HG03571 (cell line): Measurements from ENCODE around the gene SLC22A17.
"Not testable (repeated sequence)": the region's sequence is repeated elsewhere in the genome, so short reads cannot be mapped to it uniquely, and the experiment has no call there.

Experiments used
- ATAC-seq: cut with Tn5 transposase; IDR thresholded peaks from one replicate; pipeline ENCODE4 v1.9.1; 2021; ENCODE audit not compliant: unreplicated experiment

Gene SLC22A17

DNA sequence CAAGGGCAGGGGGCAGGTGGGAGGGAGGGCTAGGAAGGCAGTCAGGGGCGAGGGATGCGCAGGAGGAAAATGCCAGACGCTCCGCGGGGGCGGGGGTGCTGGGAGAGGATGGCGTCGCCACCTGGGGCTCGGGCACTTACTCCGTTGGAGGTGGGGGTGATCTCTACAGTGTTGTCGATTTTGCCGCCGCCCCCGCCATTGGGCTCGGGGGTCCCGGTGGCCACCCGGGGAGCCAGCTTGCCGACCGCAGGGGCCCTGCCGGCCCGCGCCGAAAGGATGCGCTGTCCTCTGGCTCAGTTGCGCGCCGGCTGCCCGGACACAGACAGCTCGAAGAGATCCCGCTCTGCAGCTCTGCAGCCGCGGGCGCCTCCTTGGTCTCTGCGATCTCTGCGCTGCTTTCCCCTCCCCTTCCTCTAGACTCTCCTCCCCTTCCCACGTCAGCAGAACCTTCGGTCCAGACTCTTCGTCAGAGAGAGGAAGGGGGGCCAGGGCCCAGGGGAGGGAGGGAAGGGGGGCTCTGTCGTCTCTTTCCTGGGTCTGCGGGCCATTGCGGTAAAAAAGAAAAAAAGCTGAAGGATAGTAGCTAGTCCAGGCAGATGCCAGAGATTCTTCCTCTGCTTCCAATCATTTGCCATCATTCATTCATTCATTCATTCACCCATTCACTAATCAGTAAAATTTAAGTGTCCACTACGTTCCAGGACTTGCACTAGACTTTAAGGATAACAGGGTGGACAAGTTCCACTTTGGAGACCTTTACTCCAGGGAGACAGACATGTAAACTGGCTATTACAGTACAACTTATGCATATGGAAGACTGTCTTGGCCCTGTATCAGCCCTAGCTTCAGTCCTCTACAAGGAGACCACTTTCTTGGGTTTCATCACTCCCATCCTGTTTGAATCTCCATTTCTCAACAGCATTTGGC lies at the start of gene SLC22A17:
Gene SLC22A17 (minus strand): TSS at position 382 of the 927 bp plus-strand sequence.
- no peak for ATAC-seq

DNA sequence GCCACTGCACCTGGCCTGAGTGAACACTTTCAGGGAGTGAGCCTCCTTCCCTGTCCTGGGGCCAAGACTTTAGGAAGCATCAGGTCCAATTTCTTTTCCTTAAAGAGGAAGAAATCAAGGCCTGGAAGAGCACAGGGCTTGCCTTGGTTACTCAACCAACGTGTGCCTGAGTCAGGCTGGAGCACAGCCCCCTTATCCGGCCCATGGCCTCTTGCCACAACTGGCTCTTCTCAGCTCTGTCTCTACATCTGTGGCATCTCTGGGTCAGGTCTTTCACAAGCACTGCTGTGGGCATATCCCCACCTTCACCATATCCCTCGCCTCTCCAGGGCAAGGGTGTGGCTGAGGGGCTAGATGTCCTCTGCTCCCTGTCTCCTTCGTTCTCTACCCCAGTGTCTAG lies 48.6 kb upstream of the SLC22A17 start:
- no peak for ATAC-seq

DNA sequence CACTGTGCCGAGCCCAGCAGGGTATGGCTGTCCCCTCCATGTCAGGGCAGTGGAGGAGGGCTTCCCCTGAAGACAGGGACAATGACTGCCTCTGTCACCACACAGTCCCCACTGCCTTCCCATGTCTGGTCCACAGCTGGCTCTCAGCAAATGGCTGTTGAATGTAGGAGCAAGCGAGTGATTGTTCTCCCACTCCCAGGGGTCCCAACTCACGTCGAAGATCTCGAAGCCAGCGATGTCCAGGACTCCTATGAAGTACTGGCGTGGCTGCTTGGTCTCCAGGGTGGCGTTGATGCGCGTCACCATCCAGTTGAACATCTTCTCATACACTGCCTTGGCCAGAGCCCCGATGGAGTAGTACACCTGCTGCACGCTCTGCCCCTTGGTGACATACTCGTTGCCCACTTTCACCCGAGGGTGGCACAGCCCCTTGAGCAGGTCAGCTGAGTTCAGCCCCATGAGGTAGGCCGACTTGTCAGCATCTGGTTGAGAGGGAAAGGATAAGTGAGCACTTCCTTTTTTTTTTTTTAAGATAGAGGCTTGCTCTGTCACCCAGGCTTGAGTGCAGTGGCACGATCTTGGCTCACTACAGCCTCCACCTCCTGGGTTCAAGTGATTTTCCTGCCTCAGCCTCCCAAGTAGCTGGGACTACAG lies 47.9 kb upstream of the SLC22A17 start:
- not testable (repeated sequence) for ATAC-seq

DNA sequence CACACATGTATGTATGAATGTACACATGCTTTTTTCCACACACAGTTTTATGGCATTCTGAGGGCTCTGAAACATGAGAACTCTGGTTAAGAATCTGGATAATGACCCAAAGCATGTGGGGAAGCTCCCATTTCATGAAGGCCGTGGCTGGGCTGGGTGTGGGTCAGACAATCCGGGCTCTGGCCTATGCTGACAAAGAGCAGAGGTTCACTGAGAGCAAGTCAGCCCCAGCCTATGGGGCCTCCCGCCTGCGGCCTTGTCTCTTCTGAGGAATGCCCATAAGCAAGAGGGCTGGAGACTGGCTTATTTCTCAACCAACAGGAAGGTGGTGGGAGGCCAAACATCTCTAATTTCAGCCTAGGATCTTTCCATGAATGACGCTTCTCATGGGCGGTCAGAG lies 46.9 kb upstream of the SLC22A17 start:
- no peak for ATAC-seq

DNA sequence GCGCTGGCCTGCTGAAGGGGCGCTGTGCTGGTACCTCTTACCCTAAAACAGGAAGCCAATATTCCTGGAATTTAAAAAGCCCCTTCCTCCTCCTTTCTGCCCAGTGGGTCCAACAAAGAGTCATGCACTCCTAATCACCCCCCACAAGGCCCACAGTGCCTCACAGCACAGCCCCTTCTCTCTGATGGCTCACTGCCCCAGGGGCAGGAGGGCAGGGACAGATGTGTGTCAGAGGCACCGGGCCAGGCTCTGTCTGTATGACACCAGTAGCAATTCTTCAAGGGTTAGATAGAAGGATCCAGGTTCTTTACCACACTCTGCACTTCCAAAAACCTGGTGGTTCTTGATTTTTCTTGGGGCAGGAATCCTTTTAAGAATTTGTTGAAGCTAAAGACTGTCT lies 46.4 kb upstream of the SLC22A17 start:
- no peak for ATAC-seq

DNA sequence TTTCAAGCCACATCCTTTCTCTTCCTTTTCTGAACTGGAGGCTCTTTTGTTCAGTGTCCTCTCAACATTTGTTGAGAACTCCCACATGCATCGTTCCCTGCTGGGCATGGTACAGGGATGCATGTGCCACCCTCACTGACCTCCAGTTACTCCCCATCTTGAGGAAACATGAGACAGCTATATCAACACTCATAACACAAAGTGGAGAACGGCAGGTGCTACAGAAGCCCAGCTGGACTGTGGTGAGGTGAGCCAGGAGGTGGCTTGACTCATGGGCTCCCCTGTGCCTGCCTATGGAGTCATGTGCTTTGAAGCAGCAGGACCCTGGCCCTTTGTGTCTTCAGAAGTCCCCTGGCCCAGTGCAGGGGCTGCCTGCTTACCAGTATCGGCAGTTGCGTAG lies 45.7 kb upstream of the SLC22A17 start:
- no peak for ATAC-seq

DNA sequence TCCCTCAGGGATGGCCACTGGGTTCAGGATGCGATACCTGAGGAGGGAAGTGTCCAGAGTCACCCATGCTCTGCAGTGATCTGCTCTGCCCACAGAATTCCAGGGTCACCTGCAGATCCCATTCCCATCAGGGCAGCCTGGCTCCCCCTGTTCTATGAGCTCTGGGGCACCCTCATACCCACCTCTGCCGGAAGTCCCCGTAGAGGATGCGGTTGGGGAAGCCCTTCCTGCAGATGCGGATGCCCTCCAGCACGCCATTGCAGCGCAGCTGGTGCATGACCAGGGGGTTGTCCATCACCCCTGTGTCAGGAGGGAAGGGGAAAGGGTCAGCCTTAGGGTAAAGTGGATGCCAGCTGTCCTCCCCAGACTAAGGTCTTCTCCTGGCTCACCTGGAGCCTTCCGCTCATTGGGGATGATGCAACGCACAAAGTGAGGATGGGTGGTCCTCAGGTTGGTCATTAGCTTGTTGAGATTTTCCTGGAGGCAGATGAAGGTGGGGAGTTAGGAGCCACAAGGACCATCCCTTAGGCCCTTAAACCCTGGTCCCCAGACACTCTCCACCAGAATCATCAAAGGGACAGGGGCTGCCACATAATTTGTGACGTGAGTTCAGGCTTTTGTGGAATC lies 44.2 kb upstream of the SLC22A17 start:
- ATAC-seq = no peak

DNA sequence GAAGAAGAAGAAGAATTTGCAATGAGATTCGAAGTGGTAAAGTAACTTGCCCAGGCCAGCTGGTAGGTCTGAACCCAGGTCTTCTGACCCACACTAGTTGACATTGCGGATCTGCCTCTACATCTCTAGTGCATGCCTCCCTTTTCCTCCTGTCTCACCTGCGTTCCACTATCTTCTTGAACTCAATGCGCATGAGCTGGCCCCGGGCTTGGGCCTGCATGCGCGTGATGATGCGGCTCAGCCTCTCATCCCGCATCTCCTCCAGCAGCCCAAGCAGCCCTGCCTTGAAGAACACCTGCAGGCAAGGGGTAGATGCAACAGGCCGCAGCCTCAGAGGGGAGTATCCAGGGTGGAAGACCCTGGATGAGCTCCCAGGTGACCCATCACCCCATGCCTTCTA lies 43.4 kb upstream of the SLC22A17 start:
- no peak for ATAC-seq

DNA sequence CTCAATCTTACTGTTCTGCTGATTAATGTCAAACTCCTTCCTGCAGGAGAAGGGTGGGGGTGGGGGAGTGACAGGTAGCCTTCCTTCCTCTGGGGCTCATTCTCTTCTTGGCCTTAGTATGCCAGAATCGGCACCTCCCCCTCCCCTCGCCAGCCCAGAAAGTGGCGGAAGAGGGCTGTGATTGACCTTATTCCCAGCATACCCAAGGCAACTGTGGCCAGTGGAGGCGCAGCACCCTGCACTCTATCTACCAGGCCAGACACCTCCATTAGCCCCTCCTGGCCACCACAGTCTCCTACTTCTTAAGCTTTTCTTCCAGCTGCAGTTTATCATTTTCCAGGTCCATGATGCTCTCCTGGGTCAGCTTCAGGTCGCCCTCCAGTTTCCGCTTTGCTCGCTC lies 39.9 kb upstream of the SLC22A17 start:
- no peak for ATAC-seq

DNA sequence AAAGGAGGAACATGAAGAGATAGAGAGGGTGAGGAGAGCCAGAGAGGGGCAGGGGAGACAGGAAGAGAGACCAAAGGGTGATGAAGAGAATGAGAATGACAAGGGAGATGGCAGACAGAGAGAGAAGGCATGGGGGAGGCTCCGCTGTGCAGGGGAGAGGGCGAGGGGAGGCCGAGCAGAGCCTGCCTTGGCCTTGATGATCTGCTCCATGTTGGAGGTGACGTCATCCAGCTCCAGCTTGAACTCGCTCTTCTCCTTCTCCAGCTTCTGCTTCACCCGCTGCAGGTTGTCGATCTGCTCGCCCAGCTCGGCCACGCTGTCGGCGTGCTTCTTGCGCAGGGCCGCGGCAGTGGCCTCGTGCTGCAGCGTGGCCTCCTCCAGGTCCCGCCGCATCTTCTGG lies 37.2 kb upstream of the SLC22A17 start:
- ATAC-seq = not testable (repeated sequence)

DNA sequence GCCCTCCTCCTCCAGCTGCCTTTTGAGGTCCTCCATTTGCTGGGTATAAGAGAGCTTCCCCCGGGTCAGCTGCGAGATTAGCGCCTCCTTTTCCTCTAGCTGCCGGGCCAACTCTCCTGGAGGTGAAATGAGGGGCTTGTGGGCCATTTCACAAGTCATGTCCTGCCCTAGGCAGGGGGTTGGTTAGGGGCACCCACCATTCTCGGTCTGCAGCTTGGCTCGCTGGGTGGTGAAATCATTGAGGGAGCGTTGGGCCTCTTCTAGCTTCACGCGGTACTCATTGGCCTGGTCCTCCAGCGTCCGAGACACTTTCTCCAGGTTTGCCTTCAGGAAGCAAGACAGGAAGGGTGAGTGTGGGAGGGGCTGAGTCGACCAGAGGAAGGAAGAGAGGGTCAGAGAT lies 36.7 kb upstream of the SLC22A17 start:
- no peak for ATAC-seq

DNA sequence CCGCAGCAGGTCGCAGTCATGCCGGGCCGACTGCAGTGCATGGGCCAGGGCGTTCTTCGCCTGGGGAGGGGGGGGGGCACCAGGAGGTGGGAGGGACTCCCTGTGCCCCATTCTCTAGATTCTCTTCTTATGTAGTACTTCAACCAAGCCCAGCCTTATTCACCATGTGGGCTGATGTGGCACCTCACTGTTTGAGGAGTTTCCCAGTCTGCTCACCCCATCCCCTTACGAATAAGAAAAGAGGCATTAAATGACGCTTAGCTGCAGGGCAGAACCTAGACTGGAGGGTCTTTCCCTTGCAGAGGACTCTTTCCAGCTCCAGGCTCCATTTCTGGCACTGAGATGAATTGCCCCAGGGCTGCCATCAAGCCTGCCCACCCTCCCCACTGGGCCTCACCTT lies 36.3 kb upstream of the SLC22A17 start:
- ATAC-seq = no peak

DNA sequence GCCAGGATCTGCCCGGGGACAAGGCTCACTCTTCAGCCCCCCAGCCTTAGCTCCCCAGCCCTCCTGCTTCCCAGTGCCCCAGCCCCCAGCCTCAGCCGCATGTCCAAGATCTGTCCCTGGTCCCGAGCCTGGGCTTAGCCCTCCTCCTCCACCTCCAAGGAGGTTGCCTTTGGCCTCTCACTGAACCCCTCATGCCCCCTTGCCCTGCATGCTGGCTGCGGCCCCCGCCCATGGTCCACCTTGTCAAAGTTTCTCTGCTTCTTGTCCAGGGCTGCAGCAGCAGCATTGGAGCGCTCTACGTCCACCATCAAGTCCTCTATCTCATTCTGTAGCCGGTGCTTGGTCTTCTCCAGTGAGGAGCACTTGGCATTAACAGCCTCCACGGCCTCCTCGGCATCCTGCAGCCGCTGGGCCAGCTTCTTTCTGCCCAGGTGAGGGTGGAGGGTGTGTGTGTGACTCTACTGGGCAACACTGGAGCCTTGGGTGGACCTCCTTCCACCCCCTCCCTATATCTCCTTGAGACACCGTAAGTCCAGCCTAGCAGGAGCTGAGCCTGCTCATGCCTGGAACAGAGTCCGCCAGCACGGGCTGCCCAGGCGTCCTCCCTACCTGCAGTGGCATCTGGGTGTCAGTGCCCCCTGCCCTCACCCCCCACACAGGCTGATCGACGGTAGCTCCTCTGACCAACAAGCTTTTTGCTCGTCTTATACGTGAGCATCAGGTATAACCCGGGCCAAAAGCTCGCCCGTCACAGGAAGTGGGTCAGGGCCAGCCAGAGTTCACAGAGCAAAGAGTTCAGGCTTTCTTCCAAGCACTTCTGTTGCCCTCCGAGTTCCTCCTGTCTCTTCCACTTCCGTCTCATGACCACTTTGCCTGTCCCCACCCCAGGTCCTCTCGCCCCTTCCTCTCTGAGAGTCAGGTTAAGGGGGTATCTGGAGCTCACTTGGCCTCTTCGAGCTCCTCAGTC lies 35.5 kb upstream of the SLC22A17 start:
- no peak for ATAC-seq

DNA sequence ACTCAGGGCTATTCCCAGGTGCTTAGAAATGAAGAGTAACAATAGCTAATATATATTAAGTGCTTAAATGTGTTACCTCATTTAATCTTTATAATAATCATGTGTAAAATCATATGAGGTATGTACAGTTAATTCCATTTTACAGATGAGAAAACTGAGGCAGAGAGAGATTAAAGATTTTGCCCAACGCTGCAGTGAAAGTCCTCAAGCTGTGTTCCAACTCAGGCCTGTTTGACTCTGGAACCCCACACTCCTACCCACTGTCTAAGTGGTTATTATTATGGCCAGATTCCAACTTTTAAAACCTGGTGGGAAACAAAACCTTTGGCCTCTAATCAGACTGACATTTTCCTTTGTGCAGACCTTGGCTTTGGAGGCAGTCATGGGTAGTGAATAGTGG lies 34.3 kb upstream of the SLC22A17 start:
- ATAC-seq = no peak

DNA sequence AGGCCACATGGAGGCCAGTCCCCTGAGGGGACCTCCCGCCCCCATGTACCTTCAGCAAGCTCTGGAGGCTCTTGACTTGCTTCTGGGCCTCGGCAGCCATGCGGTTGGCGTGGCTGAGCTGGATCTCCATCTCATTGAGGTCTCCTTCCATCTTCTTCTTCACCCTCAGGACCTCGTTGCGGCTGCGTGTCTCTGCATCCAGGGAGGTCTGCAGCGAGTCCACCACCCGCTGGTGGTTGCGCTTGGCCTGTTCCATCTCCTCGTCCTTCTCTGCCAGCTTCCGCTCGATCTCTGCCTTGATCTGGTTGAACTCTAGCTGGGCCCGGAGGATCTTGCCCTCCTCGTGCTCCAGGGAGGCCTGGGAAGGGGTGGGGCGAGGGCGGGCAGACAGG lies 33.6 kb upstream of the SLC22A17 start:
- not testable (repeated sequence) for ATAC-seq

DNA sequence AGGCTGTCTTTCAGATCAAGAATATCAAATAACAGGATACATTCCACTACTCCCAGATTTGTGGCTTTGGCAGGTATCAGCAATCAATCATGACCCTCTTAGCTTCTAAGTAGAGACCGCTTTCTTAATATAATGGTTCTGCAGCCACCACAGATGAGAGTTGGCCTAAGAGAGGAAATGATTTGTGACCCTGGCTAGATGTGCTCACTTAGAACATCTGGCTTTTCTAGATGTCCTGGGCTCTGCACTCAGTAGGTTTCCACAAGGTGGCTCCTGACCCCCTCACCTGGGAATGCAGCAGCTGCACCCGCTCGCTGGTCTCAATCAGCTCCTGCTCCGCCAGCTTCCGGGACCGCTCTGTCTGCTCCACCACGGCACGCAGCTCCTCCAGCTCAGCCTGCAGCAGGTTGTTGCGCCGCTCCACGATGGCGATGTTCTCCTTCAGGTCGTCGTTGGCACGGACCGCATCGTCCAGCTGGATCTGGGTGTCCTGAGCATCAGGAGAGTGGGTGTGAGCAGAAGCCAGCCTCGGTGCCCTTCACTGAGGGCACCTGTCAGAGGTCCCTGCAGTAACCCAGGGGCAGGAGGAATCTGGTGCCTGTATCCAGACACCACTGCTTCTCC lies 33.1 kb upstream of the SLC22A17 start:
- no peak for ATAC-seq

DNA sequence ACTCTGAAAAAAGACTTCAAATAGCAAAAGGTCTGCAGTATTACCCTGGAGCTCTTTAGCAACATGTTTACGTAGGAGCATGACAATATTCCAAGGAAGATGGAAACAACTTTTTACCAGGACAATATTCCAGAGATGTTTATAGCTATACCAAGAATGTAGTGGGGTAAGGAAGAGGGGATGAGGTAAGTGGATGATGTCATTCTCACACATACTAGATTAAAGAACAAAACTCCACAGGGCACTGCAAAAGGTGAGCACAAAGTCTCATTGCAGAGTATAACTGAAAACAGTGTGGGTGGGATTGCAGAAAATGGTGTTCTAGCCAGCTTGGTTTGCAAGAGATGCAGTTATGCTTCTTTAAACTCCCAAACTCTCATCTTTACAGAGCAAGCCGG lies 32.6 kb upstream of the SLC22A17 start:
- ATAC-seq = no peak

DNA sequence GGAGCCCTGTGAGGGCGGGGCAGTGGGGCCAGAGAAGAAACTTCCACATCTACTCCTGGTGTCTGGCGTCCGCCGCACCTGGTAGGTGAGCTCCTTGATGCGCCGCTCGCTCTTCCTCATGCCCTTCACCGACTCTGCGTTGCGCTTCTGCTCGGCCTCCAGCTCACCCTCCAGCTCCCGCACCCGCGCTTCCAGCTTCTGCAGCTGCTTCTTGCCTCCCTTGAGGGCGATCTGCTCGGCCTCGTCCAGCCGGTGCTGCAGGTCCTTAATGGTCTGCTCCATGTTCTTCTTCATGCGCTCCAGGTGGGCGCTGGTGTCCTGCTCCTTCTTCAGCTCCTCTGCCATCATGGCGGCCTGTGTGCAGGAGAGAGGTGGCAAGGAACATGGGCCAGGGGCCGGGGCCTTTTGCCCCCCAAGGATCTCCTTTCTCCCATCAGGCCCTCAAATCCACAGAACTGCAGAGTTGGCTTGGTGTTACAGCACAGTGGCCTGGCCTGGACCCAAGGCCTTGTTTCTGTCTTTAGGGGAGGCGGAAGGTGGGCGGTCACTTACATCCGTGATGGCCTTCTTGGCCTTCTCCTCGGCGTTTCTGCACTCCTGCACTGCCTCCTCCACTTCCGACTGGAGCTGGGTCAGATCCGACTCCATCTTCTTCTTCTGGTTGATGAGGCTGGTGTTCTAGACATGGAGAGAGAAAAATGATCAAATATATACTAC lies 31.8 kb upstream of the SLC22A17 start:
- no peak for ATAC-seq

DNA sequence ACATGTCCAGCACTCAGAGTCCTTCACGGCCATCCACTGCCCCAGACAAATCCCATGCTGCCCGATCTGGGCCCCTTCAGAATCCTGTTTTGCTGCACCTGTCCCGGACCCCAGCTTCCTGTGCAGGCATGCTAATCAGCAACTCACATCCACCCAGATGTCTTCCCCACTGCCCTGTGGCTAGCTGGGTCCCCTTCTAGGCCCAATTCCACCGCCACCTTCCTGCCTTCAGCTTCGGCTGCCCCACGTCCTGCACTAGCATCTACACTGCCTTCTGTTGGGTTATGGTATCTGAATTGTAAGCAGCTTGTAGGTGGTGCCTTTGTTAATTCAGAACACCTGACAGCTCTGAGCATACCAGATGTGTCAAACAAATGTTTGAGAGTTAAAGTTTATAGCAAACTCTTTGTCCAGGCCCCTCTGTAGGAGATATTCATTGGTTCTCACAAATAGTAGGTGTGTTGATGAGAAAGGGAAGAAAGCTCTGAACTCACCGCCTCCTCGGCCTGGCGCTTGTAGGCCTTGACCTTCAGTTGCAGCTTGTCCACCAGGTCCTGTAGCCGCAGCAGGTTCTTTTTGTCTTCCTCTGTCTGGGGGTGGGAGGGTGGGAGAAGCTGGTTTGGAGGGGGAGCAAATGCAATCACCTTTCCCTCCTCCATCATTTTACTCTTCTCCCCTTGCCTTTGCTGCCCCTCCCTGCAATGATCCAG lies 30.2 kb upstream of the SLC22A17 start:
- ATAC-seq = no peak
